Stimulated activated CD8-positive, alpha-beta memory T cell treated with anti-CD3 and anti-CD28 coated beads, Interleukin-2, amount 100 ng/mL, for 48 hours (primary cell): Measurements from ENCODE around the gene CROCC2.
"Not testable (repeated sequence)": the region's sequence is repeated elsewhere in the genome, so short reads cannot be mapped to it uniquely, and the experiment has no call there.

Experiments used
- DNase-seq, 2 donors: peaks; one replicate each; pipeline ENCODE4 v3.0.0-alpha.2; 2020; ENCODE audit warnings: low read depth in 2 of 2

Gene CROCC2

GRCh38 chr2:240966906-240967680 lies 61.0 kb downstream of the CROCC2 start:
- DNase-seq = no peak

- no peak for DNase-seq
These were observed 61.8 kb downstream of the CROCC2 start for GRCh38 chr2:240967681-240968621.

- DNase-seq = no peak
These were observed 62.8 kb downstream of the CROCC2 start for GRCh38 chr2:240968731-240969624.

GRCh38 chr2:240970104-240970503 lies 64.0 kb downstream of the CROCC2 start:
- no peak for DNase-seq

GRCh38 chr2:240970816-240971215 lies 64.7 kb downstream of the CROCC2 start:
- DNase-seq = no peak

- no peak for DNase-seq
These were observed 66.1 kb downstream of the CROCC2 start for GRCh38 chr2:240972201-240972600.

- DNase-seq = no peak
These were observed 66.7 kb downstream of the CROCC2 start for GRCh38 chr2:240972636-240973521.

- DNase-seq = no peak
These were observed 68.8 kb downstream of the CROCC2 start for GRCh38 chr2:240974771-240975572.

- not testable (repeated sequence) for DNase-seq
These were observed 69.8 kb downstream of the CROCC2 start for GRCh38 chr2:240975903-240976302.

- no peak for DNase-seq
These were observed 75.1 kb downstream of the CROCC2 start for GRCh38 chr2:240981280-240981679.

- no peak for DNase-seq
These were observed 76.0 kb downstream of the CROCC2 start for GRCh38 chr2:240981871-240982800.

- DNase-seq = no peak
These were observed 76.7 kb downstream of the CROCC2 start for GRCh38 chr2:240982821-240983281.

- peak; percentile 27 to 33 for DNase-seq
These were observed 77.3 kb downstream of the CROCC2 start for GRCh38 chr2:240983361-240983995.

GRCh38 chr2:240983996-240984498 lies 77.9 kb downstream of the CROCC2 start:
- DNase-seq = no peak

- no peak for DNase-seq
These were observed 80.0 kb downstream of the CROCC2 start for GRCh38 chr2:240985881-240986786.

- no peak for DNase-seq
These were observed 80.8 kb downstream of the CROCC2 start for GRCh38 chr2:240986787-240987411.
